CD1c-positive myeloid dendritic cell (primary cell): ENCODE measurements around the gene RABGAP1L.

ENCODE experiments used
- DNase-seq: peaks from one replicate; pipeline ENCODE4 v3.0.0-alpha.2; 2016; ENCODE audit errors: extremely low spot score

Gene RABGAP1L

GRCh38 chr1:174197088-174197487 lies 37.8 kb downstream of the RABGAP1L start:
- DNase-seq = no peak

GRCh38 chr1:174197547-174197946 lies 38.2 kb downstream of the RABGAP1L start:
- no peak for DNase-seq

- no peak for DNase-seq
These were observed 38.9 kb downstream of the RABGAP1L start for GRCh38 chr1:174198202-174198601.

- DNase-seq = no peak
These were observed 41.4 kb downstream of the RABGAP1L start for GRCh38 chr1:174200746-174201145.

- DNase-seq = peak; percentile 30
These were observed 45.5 kb downstream of the RABGAP1L start for GRCh38 chr1:174204697-174205308.

GRCh38 chr1:174206148-174206836 lies 47.0 kb downstream of the RABGAP1L start:
- peak; percentile 71 for DNase-seq

GRCh38 chr1:174209347-174210187 lies 50.2 kb downstream of the RABGAP1L start:
- DNase-seq = no peak

- DNase-seq = no peak
These were observed 52.2 kb downstream of the RABGAP1L start for GRCh38 chr1:174211486-174211885.

GRCh38 chr1:174215766-174216165 lies 56.4 kb downstream of the RABGAP1L start:
- no peak for DNase-seq

- no peak for DNase-seq
These were observed 57.9 kb downstream of the RABGAP1L start for GRCh38 chr1:174217248-174217647.

- peak; percentile 45 for DNase-seq
These were observed 58.7 kb downstream of the RABGAP1L start for GRCh38 chr1:174217787-174218574.

- no peak for DNase-seq
These were observed 59.7 kb downstream of the RABGAP1L start for GRCh38 chr1:174218983-174219382.

- DNase-seq = no peak
These were observed 60.5 kb downstream of the RABGAP1L start for GRCh38 chr1:174219606-174220370.

GRCh38 chr1:174221681-174222080 lies 62.4 kb downstream of the RABGAP1L start:
- no peak for DNase-seq

- no peak for DNase-seq
These were observed 63.0 kb downstream of the RABGAP1L start for GRCh38 chr1:174222166-174222949.

- DNase-seq = no peak
These were observed 65.3 kb downstream of the RABGAP1L start for GRCh38 chr1:174224641-174225040.

GRCh38 chr1:174225499-174226204 lies 66.3 kb downstream of the RABGAP1L start:
- DNase-seq = no peak

- no peak for DNase-seq
These were observed 71.1 kb downstream of the RABGAP1L start for GRCh38 chr1:174230399-174230798.

- no peak for DNase-seq
These were observed 73.4 kb downstream of the RABGAP1L start for GRCh38 chr1:174232761-174233160.
